GM12878 (cell line): ENCODE data around the gene OSBPL3. TPM values are rescaled to one million over a fixed set of nuclear protein-coding genes. Genes with fewer than 3 reads are reported as not detected.

Source experiments
- ATAC-seq: fragments of 200-7000 bp; cut with Tn5 transposase; 3 replicates; pipeline ENCODE4 v1.9.1; 2020; ENCODE audit warnings: mild to moderate bottlenecking, moderate library complexity
- BruUV-seq: library from RNA; stranded (reverse); fragments of 400-500 nt; replicated peaks from 2 replicates; lab custom pipeline; 2021; lab: Mats Ljungman, UMichigan
- CTCF ChIA-PET: fragments of 300-600 bp; sonication (Branson Sonifier 250); formaldehyde crosslinking; extraction: SDS; loops from one replicate; lab custom pipeline; 2021; ENCODE audit warnings: inconsistent platforms; lab: Yijun Ruan, JAX
- POLR2A ChIA-PET: fragments of 350-600 bp; formaldehyde crosslinking; extraction: SDS; loops from one replicate; lab custom pipeline; 2021; ENCODE audit warnings: inconsistent platforms; lab: Charles Lee
- RAD21 ChIA-PET: fragments of 300-600 bp; sonication (Branson Sonifier 250); formaldehyde crosslinking; loops from one replicate; lab custom pipeline; 2023; ENCODE audit warnings: antibody characterized with exemption; ENCODE audit not compliant: unreplicated experiment; lab: Charles Lee
- SMC1A ChIA-PET: fragments of 300-600 bp; sonication (Branson Sonifier 250); formaldehyde crosslinking; loops from one replicate; lab custom pipeline; 2023; ENCODE audit not compliant: unreplicated experiment, uncharacterized antibody; lab: Charles Lee
- DNase-seq: peaks from one replicate; pipeline ENCODE4 v3.0.0-alpha.2; 2011; ENCODE audit warnings: low read depth, low spot score
- FAIRE-seq: peaks from 3 replicates; lab custom pipeline; 2011; peaks lifted over from hg19 to GRCh38; lab: Jason Lieb, UNC
- H2AFZ ChIP-seq: 2 replicates; pipeline ENCODE4 v1.6.0; 2011; ENCODE audit warnings: low read depth, low read length, control low read depth; ENCODE audit not compliant: control insufficient read depth
- H3K27ac ChIP-seq: 2 replicates; pipeline ENCODE4 v1.5.1; 2011; ENCODE audit warnings: control low read depth; ENCODE audit not compliant: control insufficient read depth, insufficient read depth
- H3K27me3 ChIP-seq, 2 experiments: replicated peaks in 1 of 2; 2 replicates each; pipeline versions ENCODE4 v1.6.0 to v1.6.1; 2011; ENCODE audit warnings: low read length in 1 of 2; ENCODE audit not compliant: control insufficient read depth in 2 of 2, insufficient read depth in 2 of 2
- H3K36me3 ChIP-seq, 2 experiments: 2 replicates each; pipeline ENCODE4 v1.5.1; 2011; ENCODE audit warnings: low read length in 1 of 2; ENCODE audit not compliant: control insufficient read depth in 2 of 2, insufficient read depth in 2 of 2
- H3K4me1 ChIP-seq: 2 replicates; pipeline ENCODE4 v1.6.1; 2011; ENCODE audit warnings: mild to moderate bottlenecking, low read length, moderate library complexity, mixed read lengths; ENCODE audit not compliant: control insufficient read depth, insufficient read depth
- H3K4me2 ChIP-seq: 2 replicates; pipeline ENCODE4 v1.6.0; 2011; ENCODE audit warnings: control low read depth; ENCODE audit not compliant: control insufficient read depth, insufficient read depth
- H3K4me3 ChIP-seq: fragments of 200-600 bp; sonication (generic); 2 replicates; pipeline ENCODE4 v1.5.1; 2016
- H3K79me2 ChIP-seq: 2 replicates; pipeline ENCODE4 v1.6.0; 2011; ENCODE audit warnings: low read length; ENCODE audit not compliant: control insufficient read depth, insufficient read depth
- H3K9ac ChIP-seq: 2 replicates; pipeline ENCODE4 v1.8.0; 2011; ENCODE audit warnings: low read length, control low read depth, mixed read lengths; ENCODE audit not compliant: control insufficient read depth, insufficient read depth
- H3K9me3 ChIP-seq: replicated peaks from 3 replicates; pipeline ENCODE4 v1.5.1; 2011; ENCODE audit warnings: mild to moderate bottlenecking, low read length; ENCODE audit not compliant: control insufficient read depth, insufficient read depth
- H4K20me1 ChIP-seq: 2 replicates; pipeline ENCODE4 v1.6.0; 2011; ENCODE audit not compliant: control insufficient read depth, insufficient read depth
- CREB1 ChIP-seq: IDR thresholded peaks from 2 replicates; pipeline ENCODE4 v1.6.1; 2012; ENCODE audit warnings: low read depth, mild to moderate bottlenecking, inconsistent platforms
- GABPA ChIP-seq: IDR thresholded peaks from 2 replicates; pipeline ENCODE4 v1.6.1; 2014; ENCODE audit warnings: antibody characterized with exemption, low read depth, mild to moderate bottlenecking, inconsistent platforms
- IKZF2 ChIP-seq, 2 experiments: fragments of 450-650 bp; IDR thresholded peaks; 2 replicates each; pipeline ENCODE4 v1.6.1; 2017; ENCODE audit warnings: mild to moderate bottlenecking in 2 of 2, moderate library complexity in 2 of 2
- NRF1 ChIP-seq: conservative IDR thresholded peaks from 2 replicates; pipeline ENCODE4 v1.6.1; 2011; ENCODE audit warnings: mild to moderate bottlenecking, low read depth, low read length, improper control_type of control experiment
- WGBS: methylation state at CpG from one replicate; pipeline ENCODE4 v1.1.6; 2016; ENCODE audit warnings: low lambda C conversion rate; ENCODE audit not compliant: insufficient replicate concordance, insufficient coverage; ENCODE audit errors: missing lambda C conversion rate; 5-methylcytosine and 5-hydroxymethylcytosine counted together
- in situ Hi-C: fragments of 300-500 bp; cut with MboI; formaldehyde crosslinking; loops from 9 replicates; pipeline ENCODE4 v1.14.3; 2018; ENCODE audit warnings: mixed read lengths
- intact Hi-C: fragments of 100-400 bp; cut with micrococcal nuclease; formaldehyde crosslinking; loops from one replicate; pipeline ENCODE4 v1.14.2; 2022; ENCODE audit not compliant: unreplicated experiment
- polyA plus RNA-seq, 11 experiments: library from polyadenylated mRNA; depleted of rRNA in 4 of 11; unstranded in 6 of 11; stranded (reverse) in 5 of 11; fragments of >200 nt; fragmentation: Nextera tagmentation in 4 of 11; fragmentation: Illumina TruSeq in 1 of 11; extraction: Ambion mirVana in 4 of 11; extraction: Trizol in 1 of 11; gene quantifications; 1 replicate in 1 of 11; 2 replicates in 10 of 11; pipeline versions ENCODE4 v1.2.1 to v1.2.3, GENCODE V29; 2011 to 2016; ENCODE audit warnings: inconsistent platforms in 2 of 11, missing spikeins in 2 of 11, low read depth in 1 of 11
- total RNA-seq, 4 experiments: library from RNA; depleted of rRNA in 3 of 4; stranded (reverse); fragments of >200 nt in 3 of 4; fragmentation: Illumina TruSeq in 1 of 4; extraction: Trizol in 1 of 4; gene quantifications; 2 replicates each; pipeline versions ENCODE4 v1.2.1 to v1.2.3, GENCODE V29; 2013 to 2021
- TF ChIP-seq, protein P1 (sequence below): fragments of 450-650 bp; IDR thresholded peaks from 2 replicates; pipeline ENCODE4 v1.6.1; 2017; ENCODE audit warnings: mild to moderate bottlenecking

The OSBPL3 gene
- total and polyA plus RNA-seq, 10 of the 15 experiments (the other 5 are each of a cell fraction or from before 2014, with no cell fraction given) = 6.1 to 46.6 (median 27.0) TPM

DNA sequence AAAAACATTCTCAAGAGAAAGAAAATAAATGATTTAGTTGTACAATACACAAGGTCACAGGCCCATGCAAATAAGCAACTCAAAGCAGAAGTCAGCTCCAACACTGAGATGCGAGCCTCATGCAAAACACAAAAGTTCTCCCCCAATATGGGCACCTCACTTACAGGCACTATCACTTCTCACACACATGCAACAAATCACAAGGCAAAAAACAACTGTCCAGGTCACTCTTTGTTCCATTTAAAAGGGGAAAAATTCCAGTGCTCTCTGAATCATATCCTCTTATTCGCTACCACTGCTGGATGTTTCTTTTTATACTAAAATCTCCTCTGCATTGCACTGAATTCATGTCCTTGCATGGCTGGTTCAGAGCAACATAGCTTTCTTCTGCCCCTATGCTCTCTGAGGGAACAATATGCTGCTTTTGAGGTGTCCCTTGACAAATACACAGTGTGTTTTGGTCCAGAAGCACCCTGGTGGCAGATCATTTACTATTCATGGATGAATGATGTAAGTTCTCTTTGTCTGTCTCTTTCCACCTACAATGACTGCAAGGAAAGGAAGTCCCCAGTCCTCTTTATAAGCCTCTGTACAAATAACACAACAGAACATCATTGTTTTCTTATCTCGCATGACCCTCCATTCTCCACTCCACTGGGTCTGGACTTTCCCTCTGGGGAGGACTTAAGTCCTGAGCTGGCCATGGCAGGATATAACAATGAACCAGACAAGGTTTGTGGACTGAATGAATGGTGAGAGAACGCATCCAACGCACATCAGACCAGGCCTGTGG is 137.3 kb downstream of the OSBPL3 start (continued):
- TF ChIP-seq CREB1 (no peak), GABPA (no peak)

DNA sequence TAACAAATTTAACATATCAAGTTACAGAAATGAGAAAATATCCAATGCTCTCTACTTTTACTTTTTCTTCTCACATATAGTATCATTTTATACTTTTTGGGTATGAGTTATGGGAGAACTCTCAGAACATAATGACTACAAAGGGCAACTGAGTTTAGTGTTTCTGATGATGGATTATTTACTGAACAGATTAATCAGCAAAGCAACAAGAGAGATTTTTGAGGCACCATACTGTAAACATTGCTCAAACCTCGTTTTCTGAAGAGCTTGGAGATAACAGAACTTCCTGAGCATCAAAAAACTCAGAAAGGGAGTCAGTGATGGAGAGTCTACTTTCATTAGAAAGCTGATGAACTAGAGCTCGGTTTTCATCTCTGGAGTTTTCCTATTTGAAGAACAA is 137.9 kb downstream of the OSBPL3 start:
- H4K20me1 ChIP-seq = no peaks in the 10 kb centered on the region
- CTCF ChIA-PET = interaction anchor here (0.7 to 1.9 kb wide), 6 partner anchors 17 to 136 kb away, joined by 3 to 6 read pairs (median 4); no protein-coding TSS in a partner anchor
- DNase-seq (no peak), ATAC-seq (no peak), FAIRE-seq (no peak)
- POLR2A ChIA-PET = interaction anchor here (0.8 to 1.4 kb wide), 4 partner anchors 15 to 138 kb away, joined by 3 to 5 read pairs (median 3); partner anchors contain the start of gene OSBPL3
- WGBS = 2% methylated on average over 2 of the region's 2 CpGs
- H3K4me1 ChIP-seq = peaks cover 21% of the 10 kb centered on the region
- no peak overlapping the region for H3K4me3 ChIP-seq
- no peaks in the 10 kb centered on the region for H3K9me3 ChIP-seq
- in situ Hi-C loops = no loop called here
- no peak overlapping the region for H2AFZ ChIP-seq
- no peaks in the 10 kb centered on the region for H3K27me3 ChIP-seq
- intact Hi-C loops = loop anchor here (2.0 kb wide), 1 partner anchor 125 kb away; no protein-coding TSS in a partner anchor
- SMC1A ChIA-PET = interaction anchor here (0.6 to 4.3 kb wide), 16 partner anchors 9 to 126 kb away, joined by 3 to 20 read pairs (median 4); no protein-coding TSS in a partner anchor
- H3K4me2 ChIP-seq = peak overlapping the region; percentile 60; the same call in 1 of the 2 replicates
- H3K79me2 ChIP-seq = no peaks in the 10 kb centered on the region
- no peak overlapping the region for H3K9ac ChIP-seq
- peak overlapping the region; percentile 64; the same call in 1 of the 2 replicates for H3K27ac ChIP-seq
- no TSS peak for BruUV-seq
- no peak for TF ChIP-seq NRF1
- TF ChIP-seq, protein P1, sequence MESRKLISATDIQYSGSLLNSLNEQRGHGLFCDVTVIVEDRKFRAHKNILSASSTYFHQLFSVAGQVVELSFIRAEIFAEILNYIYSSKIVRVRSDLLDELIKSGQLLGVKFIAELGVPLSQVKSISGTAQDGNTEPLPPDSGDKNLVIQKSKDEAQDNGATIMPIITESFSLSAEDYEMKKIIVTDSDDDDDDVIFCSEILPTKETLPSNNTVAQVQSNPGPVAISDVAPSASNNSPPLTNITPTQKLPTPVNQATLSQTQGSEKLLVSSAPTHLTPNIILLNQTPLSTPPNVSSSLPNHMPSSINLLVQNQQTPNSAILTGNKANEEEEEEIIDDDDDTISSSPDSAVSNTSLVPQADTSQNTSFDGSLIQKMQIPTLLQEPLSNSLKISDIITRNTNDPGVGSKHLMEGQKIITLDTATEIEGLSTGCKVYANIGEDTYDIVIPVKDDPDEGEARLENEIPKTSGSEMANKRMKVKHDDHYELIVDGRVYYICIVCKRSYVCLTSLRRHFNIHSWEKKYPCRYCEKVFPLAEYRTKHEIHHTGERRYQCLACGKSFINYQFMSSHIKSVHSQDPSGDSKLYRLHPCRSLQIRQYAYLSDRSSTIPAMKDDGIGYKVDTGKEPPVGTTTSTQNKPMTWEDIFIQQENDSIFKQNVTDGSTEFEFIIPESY = no peak
- TF ChIP-seq IKZF2 (IDR thresholded peaks at IDR 0.05) = no peak
- RAD21 ChIA-PET = interaction anchor here (0.6 to 3.2 kb wide), 8 partner anchors 21 to 249 kb away, joined by 3 to 24 read pairs (median 4); partner anchors contain the start of gene OSBPL3
- H3K36me3 ChIP-seq = no peaks in the 10 kb centered on the region; a peak in 1 of 4 replicates
